ENCODE results near the gene SLCO4A1. TPM values are rescaled to one million over a fixed set of nuclear protein-coding genes. Genes with fewer than 3 reads are reported as not detected.

SLCO4A1 gene, protein sequence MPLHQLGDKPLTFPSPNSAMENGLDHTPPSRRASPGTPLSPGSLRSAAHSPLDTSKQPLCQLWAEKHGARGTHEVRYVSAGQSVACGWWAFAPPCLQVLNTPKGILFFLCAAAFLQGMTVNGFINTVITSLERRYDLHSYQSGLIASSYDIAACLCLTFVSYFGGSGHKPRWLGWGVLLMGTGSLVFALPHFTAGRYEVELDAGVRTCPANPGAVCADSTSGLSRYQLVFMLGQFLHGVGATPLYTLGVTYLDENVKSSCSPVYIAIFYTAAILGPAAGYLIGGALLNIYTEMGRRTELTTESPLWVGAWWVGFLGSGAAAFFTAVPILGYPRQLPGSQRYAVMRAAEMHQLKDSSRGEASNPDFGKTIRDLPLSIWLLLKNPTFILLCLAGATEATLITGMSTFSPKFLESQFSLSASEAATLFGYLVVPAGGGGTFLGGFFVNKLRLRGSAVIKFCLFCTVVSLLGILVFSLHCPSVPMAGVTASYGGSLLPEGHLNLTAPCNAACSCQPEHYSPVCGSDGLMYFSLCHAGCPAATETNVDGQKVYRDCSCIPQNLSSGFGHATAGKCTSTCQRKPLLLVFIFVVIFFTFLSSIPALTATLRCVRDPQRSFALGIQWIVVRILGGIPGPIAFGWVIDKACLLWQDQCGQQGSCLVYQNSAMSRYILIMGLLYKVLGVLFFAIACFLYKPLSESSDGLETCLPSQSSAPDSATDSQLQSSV
- 10 to 100 TPM; 14.7 to 15.2 TPM for total RNA-seq
- long read RNA-seq, donor 1, partial matches to known transcripts, result 2 of 14 reads
- long read RNA-seq, donor 1, other reads (novel, unspliced or antisense), result 9 of 14 reads
- long read RNA-seq, donor 2, partial matches to known transcripts, result 17 of 40 reads
- long read RNA-seq, donor 2, other reads (novel, unspliced or antisense), result 17 of 40 reads

DNA sequence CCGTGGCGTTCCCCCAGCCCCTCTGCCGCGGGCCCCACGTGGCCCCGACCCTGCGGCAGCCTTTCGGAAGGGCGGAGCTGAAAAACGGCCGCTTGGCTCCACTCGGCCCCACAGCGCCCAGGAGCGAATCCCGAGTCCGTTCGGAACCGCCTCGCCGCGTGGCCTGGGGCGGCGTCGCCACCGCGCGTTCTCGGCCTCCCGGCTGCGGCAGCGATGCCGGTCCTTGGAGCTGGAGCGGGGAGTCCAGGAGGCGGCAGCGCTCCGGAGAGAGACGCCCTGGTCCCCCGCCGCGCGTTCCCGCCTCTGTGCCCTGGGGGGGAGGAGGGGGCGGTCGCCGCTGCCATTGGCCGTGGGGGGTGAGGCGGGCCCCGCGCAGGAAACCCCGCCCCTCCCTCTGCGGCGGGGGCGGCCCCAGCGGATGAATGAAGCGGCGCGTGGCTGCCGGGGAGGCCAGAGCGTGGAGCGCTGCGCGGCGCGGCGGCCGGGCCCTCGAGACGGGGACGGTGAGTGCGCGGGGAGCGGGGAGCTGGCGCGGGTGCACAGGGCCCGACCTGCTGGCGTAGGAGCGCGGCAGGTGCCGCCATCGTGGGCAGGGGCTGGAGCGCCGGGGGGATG is at the start of gene SLCO4A1:
Gene SLCO4A1, plus strand, starts transcription at position 453 of the 615 bp plus-strand sequence. CDS start 13,952 bp downstream, outside the sequence.
- DNase-seq (ENCODE audit: low spot score), result peak; percentile 93
- intact Hi-C loops (cut with DNase I), result no loop called here

DNA sequence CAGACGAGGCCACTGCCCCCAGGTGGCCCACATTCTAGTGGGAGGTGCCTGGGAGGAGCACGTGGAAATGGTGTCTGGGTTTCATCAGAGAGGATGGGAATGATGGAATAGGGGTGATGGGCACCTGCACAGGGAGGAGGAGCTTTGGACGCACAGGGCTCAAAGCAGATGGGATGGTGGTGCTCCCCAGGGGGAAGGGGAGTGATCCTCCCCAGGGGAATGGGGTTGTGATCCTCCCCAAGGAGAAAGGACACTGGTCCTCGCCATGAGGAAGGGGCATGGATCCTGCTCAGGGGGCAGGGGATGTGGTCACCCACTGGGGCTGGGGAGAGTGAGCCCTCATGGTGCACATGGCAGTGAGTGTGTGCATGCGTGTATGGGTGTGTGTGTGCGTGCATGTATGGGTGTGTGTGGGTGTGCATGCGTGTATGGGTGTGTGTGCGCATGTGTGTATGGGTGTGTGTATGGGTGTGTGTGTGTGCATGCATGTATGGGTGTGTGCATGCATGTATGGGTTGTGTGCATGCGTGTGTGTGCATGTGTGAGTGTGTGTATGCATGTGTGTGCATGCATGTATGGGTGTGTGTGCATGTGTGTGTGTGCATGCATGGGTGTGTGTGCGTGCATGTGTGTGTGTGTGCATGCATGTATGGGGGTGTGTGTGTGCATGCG is 49.7 kb upstream of the SLCO4A1 start:
- intact Hi-C loops (cut with DNase I), result no loop called here
- no peak for DNase-seq (ENCODE audit: low spot score)

DNA sequence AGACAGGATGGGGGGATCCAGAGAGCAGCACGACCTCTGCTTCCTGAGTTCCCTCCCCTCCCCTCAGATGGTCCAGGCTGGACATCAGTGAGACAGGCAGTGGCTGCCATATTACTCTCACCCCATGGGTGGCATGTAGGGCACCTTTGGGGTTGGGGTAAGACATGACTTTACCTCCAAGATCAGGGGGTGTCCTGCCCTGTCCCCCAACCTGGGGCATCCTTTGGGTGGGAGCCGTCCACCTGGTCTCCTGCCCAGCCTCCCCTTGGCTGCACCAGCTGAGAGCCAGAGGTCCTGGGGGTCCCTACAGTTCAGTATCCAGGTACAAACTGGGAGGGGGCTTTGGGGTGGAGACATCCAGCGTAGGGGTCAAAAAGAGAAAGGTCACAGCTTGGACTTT is 48.7 kb upstream of the SLCO4A1 start:
- DNase-seq (ENCODE audit: low spot score), result no peak
- intact Hi-C loops (cut with DNase I), result no loop called here

GRCh38 chr20:62595069-62595468 is 47.2 kb upstream of the SLCO4A1 start:
- DNase-seq (ENCODE audit: low spot score), result no peak
- intact Hi-C loops (cut with DNase I), result no loop called here

- intact Hi-C loops (cut with DNase I), result no loop called here
- DNase-seq (ENCODE audit: low spot score), result no peak
Measured at GRCh38 chr20:62595491-62595890, 46.8 kb upstream of the SLCO4A1 start.

- no peak for DNase-seq (ENCODE audit: low spot score)
- intact Hi-C loops (cut with DNase I), result no loop called here
Measured at GRCh38 chr20:62596486-62596885, 45.8 kb upstream of the SLCO4A1 start.

GRCh38 chr20:62596921-62597320 is 45.4 kb upstream of the SLCO4A1 start:
- intact Hi-C loops (cut with DNase I), result no loop called here
- no peak for DNase-seq (ENCODE audit: low spot score)

- intact Hi-C loops (cut with DNase I), result no loop called here
Measured at GRCh38 chr20:62597416-62598115, 44.7 kb upstream of the SLCO4A1 start.

DNA sequence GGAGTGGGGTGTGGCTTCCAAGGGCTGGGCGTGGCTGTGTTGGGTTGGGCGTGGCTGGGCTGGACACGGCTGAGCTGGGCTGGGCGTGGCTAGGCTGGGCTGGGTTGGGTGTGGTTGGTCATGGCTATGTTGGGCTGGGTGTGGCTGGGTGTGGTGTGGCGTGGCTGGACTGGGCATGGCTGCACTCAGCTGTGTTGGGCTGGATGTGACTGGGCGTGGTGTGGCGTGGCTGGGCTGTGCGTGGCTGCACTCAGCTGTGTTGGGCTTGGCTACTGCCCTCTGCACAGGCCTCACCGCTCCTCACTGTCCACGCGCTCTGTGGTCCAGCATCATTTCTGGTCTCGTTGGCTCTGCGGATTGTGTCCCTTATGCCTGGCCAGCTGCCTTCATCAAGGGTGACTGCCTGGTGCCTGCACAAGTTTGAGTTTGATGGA is 43.5 kb upstream of the SLCO4A1 start:
- intact Hi-C loops (cut with DNase I), result no loop called here
- no peak for DNase-seq (ENCODE audit: low spot score)

More at GRCh38 chr20:62597416-62598115, 44.7 kb upstream of the SLCO4A1 start:
- DNase-seq (ENCODE audit: low spot score), result no peak

GRCh38 chr20:62599216-62600110 is 42.8 kb upstream of the SLCO4A1 start:
- intact Hi-C loops (cut with DNase I), result no loop called here
- DNase-seq (ENCODE audit: low spot score), result no peak

DNA sequence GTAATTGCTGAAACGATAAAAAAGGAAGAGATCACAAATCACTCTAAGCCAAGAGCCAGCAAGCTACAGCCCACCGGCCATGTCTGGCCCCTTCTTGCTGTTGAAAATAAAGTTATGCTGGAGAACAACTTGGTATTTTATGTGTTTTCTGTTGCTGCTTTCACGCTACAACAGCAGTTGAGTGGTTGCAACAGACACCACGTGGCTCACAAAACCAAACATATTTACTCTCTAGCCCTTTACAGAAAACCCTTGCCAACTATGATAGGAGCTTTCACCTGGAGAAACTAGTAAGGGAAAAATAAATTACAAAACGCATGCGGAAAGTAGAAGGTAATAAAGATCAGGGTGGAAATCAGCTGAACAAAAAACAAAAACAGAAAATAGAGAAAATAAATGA is 41.1 kb upstream of the SLCO4A1 start:
- intact Hi-C loops (cut with DNase I), result no loop called here
- no peak for DNase-seq (ENCODE audit: low spot score)

GRCh38 chr20:62601714-62602113 is 40.6 kb upstream of the SLCO4A1 start:
- no peak for DNase-seq (ENCODE audit: low spot score)
- intact Hi-C loops (cut with DNase I), result no loop called here

GRCh38 chr20:62602550-62602949 is 39.8 kb upstream of the SLCO4A1 start:
- DNase-seq (ENCODE audit: low spot score), result no peak

DNA sequence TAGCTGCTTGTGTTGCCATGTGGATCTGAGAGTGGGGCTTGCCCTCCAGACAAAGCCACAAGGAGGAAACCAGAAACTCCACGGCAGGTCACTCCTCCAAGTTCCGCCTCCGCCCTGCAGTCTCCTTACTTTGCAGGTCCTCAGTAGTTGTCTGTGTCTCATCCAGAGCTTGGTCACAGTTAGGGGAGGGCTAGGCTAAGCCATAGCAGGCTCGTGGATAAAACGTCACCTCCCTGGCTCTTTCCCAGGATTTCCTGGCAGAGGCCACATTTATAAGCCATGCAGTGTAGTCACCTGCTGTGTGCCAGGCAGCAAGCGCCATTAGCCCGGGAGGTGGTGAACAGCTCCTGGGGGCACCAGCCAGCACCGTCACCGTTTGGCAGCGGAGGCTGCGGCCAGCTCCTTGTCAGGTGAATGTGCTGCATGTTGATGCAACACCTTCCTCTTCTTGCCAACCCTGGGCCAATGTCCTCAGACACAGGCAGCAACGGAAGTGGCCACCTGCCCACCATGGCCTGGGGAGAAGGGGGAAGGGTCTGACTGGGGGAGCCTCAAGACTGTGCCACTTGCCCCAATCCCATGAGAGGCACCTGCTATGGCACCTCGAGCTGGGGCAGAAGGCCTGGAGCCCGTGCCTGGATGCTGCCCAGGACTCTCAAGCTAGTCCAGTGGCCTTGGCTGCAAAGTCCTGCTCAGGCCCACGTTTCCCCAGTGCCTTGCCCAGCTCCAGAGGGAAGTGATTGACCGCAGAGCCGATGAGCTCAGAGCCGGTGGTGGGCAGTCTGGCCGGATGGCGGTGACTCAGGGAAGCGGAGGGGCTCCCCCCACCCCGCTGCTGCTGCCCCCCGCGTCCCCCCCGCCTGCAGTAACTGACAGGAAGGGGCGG is 39.0 kb upstream of the SLCO4A1 start:
- intact Hi-C loops (cut with DNase I), result no loop called here
- DNase-seq (ENCODE audit: low spot score), result peak; percentile 94

More at GRCh38 chr20:62602550-62602949, 39.8 kb upstream of the SLCO4A1 start:
- intact Hi-C loops (cut with DNase I), result no loop called here

- intact Hi-C loops (cut with DNase I), result no loop called here
- DNase-seq (ENCODE audit: low spot score), result no peak
Measured at GRCh38 chr20:62603907-62604785, 38.2 kb upstream of the SLCO4A1 start.

GRCh38 chr20:62604796-62605195 is 37.5 kb upstream of the SLCO4A1 start:
- DNase-seq (ENCODE audit: low spot score), result no peak
- intact Hi-C loops (cut with DNase I), result no loop called here

All from posterior vena cava (tissue), 2 donors.